Motor neuron (in vitro differentiated cells): Measurements from ENCODE around the gene TEX36. TPM values are rescaled to one million over a fixed set of nuclear protein-coding genes. Genes with fewer than 3 reads are reported as not detected.
"Not testable (repeated sequence)": the region's sequence is repeated elsewhere in the genome, so short reads cannot be mapped to it uniquely, and the experiment has no call there.

Experiments used
- ATAC-seq, 8 experiments: fragments of 200-7000 bp; cut with Tn5 transposase; replicated peaks in 6 of 8; 2 replicates each; pipeline ENCODE4 v1.8.0; 2021; ENCODE audit warnings: mild to moderate bottlenecking in 8 of 8, moderate library complexity in 8 of 8
- H3K27ac ChIP-seq, 2 donors: fragments of 250-450 bp; sonication (Bioruptor Pico); 2 replicates each; pipeline ENCODE4 v1.9.0; 2021; ENCODE audit warnings: antibody characterized with exemption in 2 of 2, mild to moderate bottlenecking in 2 of 2, moderate library complexity in 1 of 2
- H3K4me1 ChIP-seq, 2 donors: fragments of 250-450 bp; sonication (Bioruptor Pico); replicated peaks in 1 of 2; 2 replicates each; pipeline ENCODE4 v1.6.1; 2021; ENCODE audit warnings: antibody characterized with exemption in 2 of 2, mild to moderate bottlenecking in 2 of 2, moderate library complexity in 1 of 2
- H3K4me3 ChIP-seq, 5 donors: fragments of 250-450 bp; sonication (Bioruptor Pico); 2 replicates each; pipeline ENCODE4 v1.9.0; 2021; ENCODE audit warnings: antibody characterized with exemption in 5 of 5, mild to moderate bottlenecking in 5 of 5, moderate library complexity in 4 of 5
- WGBS, 10 experiments: fragments of 450-650 bp; shearing (Covaris generic); methylation state at CpG; one replicate each; pipeline ENCODE4 v1.0.0; 2022; 5-methylcytosine and 5-hydroxymethylcytosine counted together
- in situ Hi-C, 9 experiments: fragments of 400-800 bp; cut with MboI; loops; one replicate each; pipeline ENCODE4 v1.15.0; 2021; ENCODE audit warnings: low sequenced_read_pairs in 9 of 9, low pct_unique_long_range_greater_than_20kb in 2 of 9; ENCODE audit not compliant: unreplicated experiment in 9 of 9
- total RNA-seq, 8 experiments: library from RNA; unstranded; fragments of 300-600 nt; gene quantifications; 2 replicates each; pipeline versions ENCODE4 v1.2.3 to v1.2.4, GENCODE V29; 2022

TEX36 gene
- total RNA-seq, 8 experiments from 2014 or later = 0.46 to 0.52 TPM; not detected in 6

GRCh38 chr10:125621052-125621451 lies 61.9 kb downstream of the TEX36 start:
- Histone ChIP-seq H3K27ac (no peak overlapping the region), H3K4me1 (no peaks in the 10 kb centered on the region), H3K4me3 (no peak overlapping the region)
- WGBS, 10 experiments = 27 to 100% (median 82%) methylated on average over 1 to 4 of the region's 4 CpGs; no CpG with 5 or more reads in 2 of the 10 experiments
- no peak for ATAC-seq
- in situ Hi-C loops = no loop called here

DNA sequence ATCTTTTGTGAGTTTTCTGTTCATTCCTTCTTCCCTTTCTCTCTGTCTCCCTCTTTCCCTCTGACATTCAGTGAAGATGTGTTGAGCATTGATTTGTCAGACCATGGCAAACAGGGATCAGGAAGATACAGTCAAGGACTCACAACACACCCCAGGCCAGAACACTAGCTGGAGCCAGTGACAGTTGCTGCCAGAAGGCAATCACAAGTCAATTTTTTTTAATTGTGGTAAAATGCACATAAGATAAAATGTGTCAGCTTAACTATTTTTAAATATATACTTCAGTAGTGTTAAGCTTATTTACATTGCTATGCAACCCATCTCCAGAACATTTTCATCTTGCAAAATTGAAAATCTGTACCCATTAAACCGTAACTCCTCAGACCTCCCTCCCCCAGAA lies 62.6 kb downstream of the TEX36 start:
- Histone ChIP-seq H3K4me3 (no peak overlapping the region), H3K27ac (no peak overlapping the region), H3K4me1 (no peaks in the 10 kb centered on the region)
- peak in 3 of 8 experiments; percentile 46 to 73 (median 60) for ATAC-seq
- 0 to 83% (median 58%) methylated on average over 1 of the region's 1 CpG; no CpG with 5 or more reads in 2 of the 10 experiments for WGBS, 10 experiments
- in situ Hi-C loops = no loop called here

DNA sequence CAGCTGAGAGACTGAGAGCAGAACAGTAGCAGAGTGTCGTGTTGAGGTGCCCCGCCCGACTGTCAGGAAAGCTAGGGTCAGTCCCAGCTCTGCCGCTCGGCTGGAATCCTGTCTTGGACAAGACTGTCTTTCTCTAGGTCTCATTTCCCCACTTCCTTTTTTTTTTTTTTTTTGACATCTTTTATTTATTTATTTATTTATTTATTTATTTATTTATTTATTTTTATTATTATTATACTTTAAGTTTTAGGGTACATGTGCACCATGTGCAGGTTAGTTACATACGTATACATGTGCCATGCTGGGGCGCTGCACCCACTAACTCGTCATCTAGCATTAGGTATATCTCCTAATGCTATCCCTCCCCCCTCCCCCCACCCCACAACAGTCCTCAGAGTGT lies 69.9 kb downstream of the TEX36 start:
- H3K27ac ChIP-seq, H3K4me1 ChIP-seq, ATAC-seq, H3K4me3 ChIP-seq, in situ Hi-C loops: not testable (repeated sequence)
- 52 to 100% (median 81%) methylated on average over 1 to 8 of the region's 8 CpGs; no CpG with 5 or more reads in 2 of the 10 experiments for WGBS, 10 experiments

- no peak overlapping the region for H3K27ac ChIP-seq
- 17 to 100% (median 70%) methylated on average over 1 of the region's 1 CpG; no CpG with 5 or more reads in 1 of the 10 experiments for WGBS, 10 experiments
- ATAC-seq = no peak
- no peak overlapping the region for H3K4me3 ChIP-seq
- in situ Hi-C loops = no loop called here
- H3K4me1 ChIP-seq = peaks cover 4 to 5% of the 10 kb centered on the region in 2 donors
Measured at GRCh38 chr10:125611756-125612155, 71.2 kb downstream of the TEX36 start.

GRCh38 chr10:125611216-125611615 lies 71.7 kb downstream of the TEX36 start:
- in situ Hi-C loops = no loop called here
- peaks cover 9 to 10% of the 10 kb centered on the region in 2 donors for H3K4me1 ChIP-seq

DNA sequence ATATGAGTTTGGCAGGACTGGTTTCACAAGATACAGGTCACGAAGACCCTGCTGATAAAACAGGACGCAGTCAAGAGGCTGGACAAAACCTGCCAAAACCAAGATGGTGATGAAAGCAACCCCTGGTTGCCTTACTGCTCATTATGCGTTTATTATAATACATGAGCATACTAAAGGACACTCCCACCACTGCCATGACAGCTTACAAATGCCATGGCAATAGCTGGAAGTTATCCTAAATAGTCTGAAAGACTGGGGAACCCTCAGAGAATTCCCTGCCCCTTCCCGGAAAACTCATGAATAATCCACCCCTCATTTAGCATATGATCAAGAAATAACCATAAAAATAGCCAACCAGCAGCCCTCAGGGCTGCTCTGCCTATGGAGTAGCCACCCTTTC lies 73.1 kb downstream of the TEX36 start:
- WGBS, 10 experiments = 0 to 83% (median 60%) methylated on average over 1 to 4 of the region's 4 CpGs; no CpG with 5 or more reads in 3 of the 10 experiments
- Histone ChIP-seq H3K4me1 (peaks cover 9 to 10% of the 10 kb centered on the region in 2 donors), H3K4me3 (no peak overlapping the region), H3K27ac (no peak overlapping the region)
- ATAC-seq = peak in 3 of 8 experiments; percentile 95 to 97 (median 97)
- in situ Hi-C loops = no loop called here

More at GRCh38 chr10:125611216-125611615, 71.7 kb downstream of the TEX36 start:
- no peak overlapping the region for H3K27ac ChIP-seq
- no peak for ATAC-seq
- H3K4me3 ChIP-seq = no peak overlapping the region
- WGBS, 10 experiments = 0 to 68% (median 45%) methylated on average over 1 to 2 of the region's 2 CpGs

DNA sequence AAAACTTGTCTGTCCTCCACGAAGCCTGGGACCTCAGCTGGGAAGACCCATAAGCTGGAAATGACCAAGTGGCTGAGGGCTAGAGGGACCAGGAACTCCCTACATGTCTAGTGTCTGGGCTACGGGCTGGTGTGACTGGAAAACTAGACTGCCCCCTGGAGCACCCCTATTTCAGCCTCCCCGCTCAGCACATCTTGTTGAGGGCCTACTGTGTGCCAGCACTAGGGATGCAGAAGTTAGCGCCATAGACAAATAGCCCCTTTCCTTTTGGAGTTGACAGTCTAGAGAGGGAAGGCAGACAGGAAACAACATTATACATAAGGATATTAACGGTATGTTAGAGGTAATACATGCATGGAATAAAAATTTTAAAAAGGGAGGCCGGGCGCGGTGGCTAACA lies 74.5 kb downstream of the TEX36 start:
- H3K27ac ChIP-seq = no peak overlapping the region
- ATAC-seq = no peak
- no peak overlapping the region for H3K4me3 ChIP-seq
- peaks cover 9 to 10% of the 10 kb centered on the region in 2 donors for H3K4me1 ChIP-seq
- WGBS, 10 experiments = 10 to 100% (median 90%) methylated on average over 2 to 6 of the region's 8 CpGs; no CpG with 5 or more reads in 1 of the 10 experiments
- in situ Hi-C loops = no loop called here

- 4 to 87% (median 67%) methylated on average over 1 to 7 of the region's 7 CpGs; no CpG with 5 or more reads in 5 of the 10 experiments for WGBS, 10 experiments
- ATAC-seq = no peak
- in situ Hi-C loops = no loop called here
- no peak overlapping the region for H3K4me3 ChIP-seq
- no peak overlapping the region for H3K27ac ChIP-seq
- H3K4me1 ChIP-seq = peaks cover 9 to 10% of the 10 kb centered on the region in 2 donors
Measured at GRCh38 chr10:125607689-125608290, 75.2 kb downstream of the TEX36 start.

DNA sequence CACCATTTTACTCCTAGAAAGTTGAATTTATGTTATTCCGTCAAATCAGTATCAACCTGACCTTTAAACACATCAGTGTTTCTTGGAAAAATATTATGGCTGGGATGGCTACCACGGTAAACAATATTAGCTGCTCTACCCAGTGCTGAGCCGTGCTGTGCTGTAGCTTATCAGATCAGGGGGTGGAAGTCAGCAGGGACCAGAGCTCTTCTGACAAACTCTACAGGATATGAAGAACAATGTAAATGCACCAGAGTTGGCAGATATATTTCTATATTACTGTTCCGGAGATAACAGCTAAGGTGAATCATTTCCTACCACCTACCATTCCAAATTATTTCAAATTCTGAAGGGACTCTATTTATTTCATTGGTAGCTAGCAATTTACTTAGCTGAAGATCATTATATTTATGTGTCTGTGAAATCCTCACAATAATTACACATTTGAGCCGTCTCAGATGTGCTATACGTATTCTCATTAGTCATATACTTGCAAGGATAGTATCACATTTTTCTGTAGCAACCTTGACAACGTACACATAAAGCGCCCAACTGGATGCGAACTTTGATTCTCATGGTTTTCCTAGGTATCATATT lies 76.5 kb downstream of the TEX36 start:
- peak in 1 of 8 experiments; percentile 36 for ATAC-seq
- H3K27ac ChIP-seq = no peak overlapping the region
- 33 to 90% (median 73%) methylated on average over 2 to 8 of the region's 9 CpGs for WGBS, 10 experiments
- H3K4me1 ChIP-seq = peaks cover 9 to 10% of the 10 kb centered on the region in 2 donors
- in situ Hi-C loops = no loop called here
- no peak overlapping the region for H3K4me3 ChIP-seq

Other genes starting within 250 kb of the TEX36 start
- gene EDRF1, start 36.5 kb upstream of the TEX36 start, total RNA-seq = 10 to 100 TPM; 22.6 to 51.2 (median 28.4) TPM
- under 1 TPM in 4 of 8 experiments, not detected in 4; 0.09 to 0.49 (median 0.15) TPM for gene MMP21, start 92.7 kb upstream of the TEX36 start, total RNA-seq
- 100 to 1,000 TPM in 1 of 8 experiments, 10 to 100 TPM in 7; 35.5 to 101 (median 65.9) TPM for gene UROS, start 140.1 kb upstream of the TEX36 start, total RNA-seq
- gene BCCIP, start 140.4 kb upstream of the TEX36 start, total RNA-seq = 100 to 1,000 TPM in 1 of 8 experiments, 10 to 100 TPM in 7; 47.9 to 109 (median 73.8) TPM
- 10 to 100 TPM; 18.8 to 33.0 (median 25.9) TPM for gene DHX32, start 198.1 kb upstream of the TEX36 start, total RNA-seq
- gene FANK1, start 213.4 kb upstream of the TEX36 start, total RNA-seq = 10 to 100 TPM in 1 of 8 experiments, 1 to 10 TPM in 6, under 1 TPM in 1; 0.99 to 45.9 (median 3.6) TPM